T follicular helper cell (primary cell): ENCODE results near the gene PKDREJ.
"Not testable (repeated sequence)": the region's sequence is repeated elsewhere in the genome, so short reads cannot be mapped to it uniquely, and the experiment has no call there.

Experiments used
- DNase-seq: peaks from one replicate; pipeline ENCODE4 v3.0.0-alpha.2; 2020; ENCODE audit warnings: low read depth
- total RNA-seq, 2 experiments: gene quantifications; one replicate each; lab custom pipeline; 2026; lab: John Stamatoyannopoulos, UW

Gene PKDREJ
- 0 reads per million in 2 experiments for total RNA-seq

GRCh38 chr22:46263216-46263590 is at the start of gene PKDREJ:
TSS of gene PKDREJ (minus strand) at chr22:46263343. CDS start at chr22:46263322, 21 bp downstream.
- DNase-seq = no peak

DNA sequence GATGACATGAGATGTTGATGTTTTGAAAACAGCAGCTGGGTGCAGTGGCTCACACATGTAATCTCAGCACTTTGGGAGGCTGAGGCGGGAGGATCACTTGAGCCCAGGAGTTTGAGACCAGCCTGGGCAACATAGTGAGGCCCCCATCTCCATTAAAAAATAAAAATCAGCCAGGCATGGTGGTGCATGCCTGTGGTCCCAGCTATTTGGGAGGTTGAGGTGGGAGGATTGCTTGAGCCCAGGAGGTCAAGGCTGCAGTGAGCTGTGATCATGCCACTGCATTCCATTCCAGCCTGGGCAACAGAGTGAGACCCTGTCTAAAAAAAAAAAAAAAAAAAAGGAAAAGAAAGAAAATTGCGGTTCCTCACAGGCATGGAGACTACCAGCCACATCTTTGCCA is 49.7 kb upstream of the PKDREJ start:
- not testable (repeated sequence) for DNase-seq

DNA sequence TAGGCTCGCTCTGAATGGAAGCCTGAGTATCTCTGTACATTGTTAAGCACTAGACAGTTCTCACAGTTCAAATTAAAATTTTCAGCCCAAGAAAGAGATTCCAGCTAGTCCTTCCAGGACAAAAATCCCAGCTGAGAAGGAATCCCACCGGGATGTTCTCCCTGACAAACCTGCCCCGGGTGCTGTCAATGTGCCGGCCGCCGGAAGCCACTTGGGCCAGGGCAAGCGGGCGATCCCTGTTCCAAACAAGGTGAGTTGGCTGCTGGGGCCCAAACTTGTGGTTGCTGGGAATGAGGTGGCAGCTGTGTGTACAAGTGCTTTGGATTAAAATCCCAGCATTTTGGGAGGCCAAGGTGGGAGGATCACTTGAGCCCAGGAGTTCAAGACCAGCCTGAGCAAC is 48.9 kb upstream of the PKDREJ start:
- no peak for DNase-seq

DNA sequence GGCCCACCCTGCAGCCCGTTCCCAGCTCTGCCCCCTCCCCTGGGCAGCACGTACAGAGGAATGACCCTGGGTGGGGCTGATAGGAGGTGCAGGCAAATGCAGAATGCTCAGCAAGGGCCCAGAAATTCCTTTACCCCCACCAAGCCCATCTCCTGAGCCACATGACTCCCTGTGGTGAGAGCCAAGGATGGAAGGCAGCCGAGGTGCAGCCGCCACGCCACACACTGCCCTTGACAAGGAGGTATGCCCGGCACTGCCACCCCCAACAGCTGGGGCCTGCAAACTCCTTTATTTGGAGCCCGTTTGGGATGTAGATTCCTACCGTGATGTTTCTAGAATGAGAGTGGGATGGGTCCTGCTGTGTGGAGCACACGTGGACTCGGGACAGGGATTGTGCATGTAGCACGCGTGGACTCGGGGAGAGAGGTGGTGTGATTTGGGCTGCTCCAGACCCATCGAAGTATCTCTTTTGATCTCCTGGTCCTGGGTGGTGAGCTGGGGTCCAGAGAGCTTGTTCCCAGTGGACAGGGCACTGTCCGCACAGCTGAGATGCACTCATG is 46.5 kb upstream of the PKDREJ start:
- no peak for DNase-seq

DNA sequence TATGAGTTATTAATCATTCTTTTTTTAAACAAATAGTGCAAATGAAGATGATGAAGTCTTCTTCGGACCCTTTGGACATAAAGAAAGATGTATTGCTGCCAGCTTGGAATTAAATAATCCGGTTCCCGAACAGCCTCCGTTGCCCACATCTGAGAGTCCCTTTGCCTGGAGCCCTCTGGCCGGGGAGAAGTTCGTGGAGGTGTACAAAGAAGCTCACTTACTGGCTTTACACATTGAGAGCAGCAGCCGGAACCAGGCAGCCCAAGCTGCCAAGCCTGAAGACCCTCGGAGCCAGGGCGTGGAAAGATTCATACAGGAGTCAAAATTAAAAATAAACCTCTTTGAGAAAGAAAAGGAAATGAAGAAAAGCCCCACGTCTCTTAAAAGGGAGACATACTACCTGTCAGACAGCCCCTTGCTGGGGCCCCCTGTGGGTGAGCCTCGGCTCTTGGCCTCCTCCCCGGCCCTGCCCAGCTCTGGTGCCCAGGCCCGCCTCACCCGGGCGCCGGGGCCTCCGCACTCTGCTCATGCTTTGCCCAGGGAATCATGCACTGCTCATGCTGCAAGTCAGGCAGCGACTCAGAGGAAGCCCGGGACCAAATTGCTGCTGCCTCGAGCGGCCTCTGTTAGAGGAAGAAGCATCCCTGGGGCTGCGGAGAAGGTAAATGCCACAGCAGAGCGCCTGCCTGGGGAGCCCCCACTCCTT is 45.3 kb upstream of the PKDREJ start:
- DNase-seq = no peak

GRCh38 chr22:46303347-46303965 is 40.3 kb upstream of the PKDREJ start:
- no peak for DNase-seq

- no peak for DNase-seq
These were observed 37.3 kb upstream of the PKDREJ start for GRCh38 chr22:46300491-46300890.

DNA sequence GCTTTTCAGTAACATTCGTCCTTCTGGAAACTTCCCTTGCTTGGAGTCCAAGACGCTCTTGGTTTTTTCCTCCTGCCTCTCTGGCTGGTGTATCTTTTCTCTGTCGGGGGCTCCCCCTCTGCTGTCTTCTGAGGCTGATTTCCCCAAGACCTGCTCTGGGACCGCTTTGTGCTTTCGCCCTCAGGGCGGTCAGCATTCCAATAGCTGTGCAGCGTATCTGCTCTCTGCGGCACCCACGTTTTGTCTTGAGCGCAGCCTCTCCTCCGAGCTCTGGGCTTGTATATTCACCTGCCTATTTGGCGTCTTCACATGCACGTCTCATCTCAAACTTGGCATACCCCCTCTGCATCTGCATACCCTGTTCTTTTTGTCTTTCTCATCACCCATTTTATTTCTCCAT is 36.0 kb upstream of the PKDREJ start:
- no peak for DNase-seq

GRCh38 chr22:46297151-46297812 is 34.1 kb upstream of the PKDREJ start:
- DNase-seq = no peak

- peak; percentile 95 for DNase-seq
These were observed 33.4 kb upstream of the PKDREJ start, which contains the start of gene GTSE1 for GRCh38 chr22:46296257-46297150. TSS of gene GTSE1 (plus strand) at chr22:46296870. CDS start at chr22:46297401, 531 bp downstream.

DNA sequence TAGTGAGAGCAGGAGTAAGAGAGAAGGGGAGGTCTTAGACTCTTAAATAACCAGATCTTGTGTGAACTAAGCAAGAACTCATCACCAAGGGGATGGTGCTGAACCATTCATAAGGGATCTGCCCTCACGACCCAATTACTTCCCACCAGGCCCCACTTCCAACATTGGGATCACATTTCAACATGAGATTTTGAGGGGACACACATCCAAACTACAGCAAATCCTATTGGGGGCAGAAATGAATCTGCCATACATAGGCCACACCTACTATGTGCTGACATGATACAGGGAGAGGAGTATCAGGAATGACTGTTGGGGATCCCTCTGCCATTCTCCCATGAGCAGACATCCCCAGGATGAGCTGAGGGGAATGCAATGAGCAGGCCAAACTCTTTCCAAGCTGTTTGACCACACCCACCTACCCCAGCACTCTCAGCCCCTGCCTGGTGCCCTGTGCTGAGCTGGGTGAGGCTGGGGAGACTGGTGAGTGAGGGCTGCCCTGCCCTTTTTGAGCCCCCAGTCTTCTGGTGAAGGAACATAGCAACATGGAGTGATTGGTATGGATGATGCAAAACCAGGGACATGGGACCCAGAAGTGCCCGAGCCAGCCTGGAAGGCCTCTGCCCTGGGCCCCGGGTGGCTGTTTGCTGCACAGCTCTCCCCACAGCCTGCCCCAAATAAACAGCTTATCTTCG is 32.3 kb upstream of the PKDREJ start:
- no peak for DNase-seq

DNA sequence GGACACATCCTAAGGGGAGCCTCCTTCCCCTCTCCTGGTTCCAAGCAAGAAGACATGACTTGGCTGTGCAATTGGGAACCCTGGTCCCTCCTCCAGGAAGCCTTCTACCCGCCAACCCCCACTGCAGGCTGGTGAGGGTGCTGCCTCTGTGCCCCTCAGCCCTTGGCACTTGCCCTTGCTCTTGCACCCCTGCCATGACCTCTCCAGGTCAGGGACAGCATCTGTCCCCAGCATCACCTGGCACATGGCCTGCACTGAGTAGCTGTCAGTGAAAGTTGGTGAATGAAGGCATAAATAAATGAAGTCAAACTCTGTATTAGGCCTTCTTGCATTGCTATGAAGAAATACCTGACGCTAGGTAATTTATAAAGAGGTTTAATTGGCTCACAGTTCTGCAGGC is 31.6 kb upstream of the PKDREJ start:
- DNase-seq = no peak

GRCh38 chr22:46293577-46294260 is 30.6 kb upstream of the PKDREJ start:
- no peak for DNase-seq

- no peak for DNase-seq
These were observed 29.6 kb upstream of the PKDREJ start for GRCh38 chr22:46292732-46293131.

DNA sequence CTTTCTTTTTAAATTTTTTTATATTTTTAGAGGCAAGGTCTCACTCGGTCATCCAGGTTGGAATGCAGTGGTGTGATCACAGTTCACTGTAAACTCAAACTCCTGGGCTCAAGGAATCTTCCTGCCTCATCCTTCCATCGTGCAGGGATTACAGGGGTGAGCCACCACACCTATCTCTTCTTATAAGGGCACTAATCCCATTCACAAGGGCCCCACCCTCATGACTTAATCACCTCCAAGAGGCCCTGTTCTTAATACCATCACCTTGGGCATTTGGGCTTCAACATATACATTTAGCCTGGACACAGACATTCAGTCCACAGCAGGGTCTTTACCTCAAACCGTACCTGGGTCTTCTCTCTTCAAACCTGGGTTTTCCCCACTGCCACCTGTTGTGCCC is 29.0 kb upstream of the PKDREJ start:
- no peak for DNase-seq

GRCh38 chr22:46290843-46291785 is 28.0 kb upstream of the PKDREJ start:
- no peak for DNase-seq

GRCh38 chr22:46290121-46290842 is 27.1 kb upstream of the PKDREJ start:
- DNase-seq = no peak

GRCh38 chr22:46289244-46289891 is 26.2 kb upstream of the PKDREJ start:
- DNase-seq = no peak
